Measurements from ENCODE around the gene FRMD4A.

The FRMD4A gene

DNA sequence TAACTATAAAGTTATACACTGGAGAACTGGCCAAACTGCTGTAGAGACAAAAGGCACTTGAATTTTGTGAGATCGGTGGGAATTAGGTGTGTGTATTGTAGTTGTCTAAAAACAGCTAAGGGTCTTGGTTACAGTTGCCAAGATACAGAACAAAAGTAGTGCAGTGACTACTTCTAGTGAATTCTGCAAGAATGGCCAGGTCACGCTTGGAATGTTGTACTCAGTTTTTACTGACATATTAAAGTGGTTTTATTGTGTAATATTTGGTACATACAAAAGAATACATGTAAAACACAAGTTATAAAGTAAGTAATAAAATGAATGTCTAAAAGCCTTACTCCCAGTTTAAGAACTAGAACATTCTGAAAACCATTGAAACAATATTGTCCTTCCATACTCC, 701.6 kb downstream of the FRMD4A start:
- DNase-seq: no peak

DNA sequence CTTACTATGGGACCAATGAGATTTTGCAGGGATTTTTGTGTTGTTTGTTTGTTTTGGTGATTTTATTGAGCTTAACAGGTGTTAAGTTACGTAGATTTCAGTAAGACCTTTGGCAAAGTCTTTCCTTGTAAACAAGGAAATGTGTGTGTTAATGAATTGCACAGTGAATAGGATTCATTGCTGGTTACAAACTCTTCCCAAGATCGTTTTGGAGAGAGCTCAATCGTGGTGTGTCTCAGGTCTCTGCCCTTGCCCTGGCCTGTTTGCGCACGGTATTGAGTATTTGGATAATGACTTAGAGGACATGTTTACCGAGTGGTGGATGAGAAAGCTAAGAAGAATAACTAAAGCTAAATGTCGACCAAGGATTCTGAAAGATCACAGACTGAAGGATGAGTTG, 702.1 kb downstream of the FRMD4A start:
- DNase-seq: no peak

DNA sequence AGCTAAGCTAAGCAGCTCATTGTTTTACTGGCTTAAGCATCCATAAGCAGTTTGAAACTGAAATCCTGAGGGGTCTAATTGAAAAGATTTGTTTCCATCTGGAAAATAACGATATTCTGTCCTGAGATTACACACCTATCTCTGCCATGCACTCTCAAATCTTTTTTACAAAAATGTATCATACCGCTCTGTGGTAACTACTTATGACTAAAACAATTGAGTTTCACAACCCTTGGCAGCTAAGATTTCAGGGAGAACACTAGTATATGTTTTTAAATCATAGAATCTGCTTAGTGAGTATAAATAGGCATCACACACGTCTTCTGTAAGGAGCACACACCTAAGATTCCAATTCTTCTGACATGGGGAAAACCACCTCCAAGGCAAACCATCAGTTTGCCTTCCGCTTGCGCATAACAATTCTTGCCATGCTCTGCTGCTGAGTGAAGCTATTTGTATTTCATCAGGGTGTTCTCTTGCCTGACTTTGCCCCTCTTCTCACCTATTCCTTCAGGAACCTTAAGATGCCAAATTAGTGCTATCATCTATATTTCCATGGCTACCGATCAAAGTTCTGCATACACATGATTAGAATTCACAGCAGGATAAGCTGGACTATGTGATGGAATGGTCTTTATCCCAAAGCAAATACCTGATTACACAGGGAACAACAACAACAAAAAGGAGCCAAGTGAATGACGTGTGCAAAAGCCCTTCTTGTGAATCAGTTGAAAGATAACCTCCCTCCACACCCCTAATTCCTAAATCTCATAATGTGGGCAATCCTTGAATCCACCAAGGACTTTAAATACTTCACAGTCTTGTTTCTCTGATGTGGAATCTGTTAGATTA, 703.0 kb downstream of the FRMD4A start:
- no peak for DNase-seq

DNA sequence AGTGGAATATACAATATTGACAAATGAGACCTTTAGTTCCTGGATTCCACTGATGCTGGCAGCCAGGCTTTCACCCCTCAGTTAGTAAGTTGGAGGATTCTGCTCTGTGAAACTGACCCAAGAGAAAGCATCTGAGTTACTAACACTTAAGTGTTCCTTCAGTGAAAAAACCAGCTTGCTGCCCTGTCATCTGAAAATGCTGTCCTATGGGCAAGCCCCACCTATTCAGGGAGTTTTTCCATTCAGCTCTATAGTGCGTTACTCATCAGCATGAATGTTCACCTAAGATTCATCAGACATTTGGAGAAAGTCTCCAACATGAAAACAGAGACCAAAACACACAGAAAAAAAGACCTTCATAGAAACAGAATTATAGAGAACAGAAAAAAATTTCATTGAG, 706.1 kb downstream of the FRMD4A start:
- no peak for DNase-seq

DNA sequence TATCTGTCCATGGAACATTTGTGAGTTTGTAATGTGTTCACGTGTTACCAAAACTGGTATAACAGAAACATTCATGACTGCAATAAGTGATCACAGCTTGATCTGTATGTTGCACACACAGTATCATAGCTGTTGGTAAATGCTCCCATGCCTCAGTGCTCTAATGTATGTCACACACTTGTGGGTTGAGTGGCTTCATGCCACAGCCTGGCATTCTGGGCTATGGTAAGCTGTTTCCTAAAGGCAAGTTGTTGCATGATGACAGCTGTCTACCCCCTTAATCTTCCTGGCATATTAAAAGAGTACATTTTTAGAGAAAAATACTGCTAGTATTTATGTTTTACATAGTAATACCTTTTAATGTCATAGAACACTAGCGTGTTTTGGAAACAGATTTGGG, 708.8 kb downstream of the FRMD4A start:
- no peak for DNase-seq

DNA sequence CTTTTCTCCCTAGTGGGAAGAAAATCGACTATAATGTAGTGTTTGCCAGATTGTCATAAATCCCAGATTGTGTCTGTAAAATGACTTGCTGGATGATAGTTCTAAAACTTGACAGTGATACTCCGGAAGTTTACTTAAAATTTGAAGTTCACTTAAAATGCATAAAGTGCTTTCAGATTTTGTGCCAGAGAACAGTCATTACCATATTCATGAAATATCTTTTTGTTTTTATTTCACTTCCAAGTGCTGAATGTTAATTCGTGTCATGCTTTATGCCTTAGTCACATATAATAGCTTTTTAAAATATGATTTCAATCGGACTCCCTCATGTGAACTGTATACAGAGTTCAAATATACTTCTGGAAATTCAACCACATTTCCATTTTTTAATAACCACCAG, 713.6 kb downstream of the FRMD4A start:
- no peak for DNase-seq

DNA sequence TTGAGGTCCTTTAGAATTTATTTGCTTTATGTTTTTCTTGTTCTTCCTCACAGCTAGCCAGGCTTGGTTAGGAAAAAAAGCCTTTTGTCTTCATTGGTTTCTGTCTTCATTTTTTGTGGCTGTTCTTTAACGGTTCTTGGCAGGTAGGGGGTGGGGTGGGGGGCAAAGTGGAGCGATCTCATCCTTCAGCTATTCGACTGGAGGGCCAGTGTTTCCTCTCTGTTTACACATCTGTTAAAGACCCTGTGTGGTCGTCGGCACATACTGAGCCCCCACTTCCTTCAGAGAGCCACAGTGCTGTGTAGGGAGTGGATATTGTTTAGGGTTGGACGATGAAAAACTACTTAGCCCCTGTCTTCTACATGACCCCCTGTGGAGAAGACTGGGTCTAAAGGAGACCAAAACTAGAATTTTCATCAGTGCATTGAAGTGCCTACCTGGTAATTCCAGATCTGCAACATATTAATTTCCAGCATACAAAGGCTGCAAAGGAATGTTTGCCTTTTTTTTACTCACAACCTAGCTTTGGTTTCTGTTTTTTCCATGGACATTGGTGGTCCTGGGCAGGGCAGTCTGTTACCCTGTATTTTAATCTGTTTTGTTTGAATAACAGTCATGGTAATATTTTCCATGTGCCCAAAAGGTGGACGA, 714.9 kb downstream of the FRMD4A start:
- DNase-seq: no peak

DNA sequence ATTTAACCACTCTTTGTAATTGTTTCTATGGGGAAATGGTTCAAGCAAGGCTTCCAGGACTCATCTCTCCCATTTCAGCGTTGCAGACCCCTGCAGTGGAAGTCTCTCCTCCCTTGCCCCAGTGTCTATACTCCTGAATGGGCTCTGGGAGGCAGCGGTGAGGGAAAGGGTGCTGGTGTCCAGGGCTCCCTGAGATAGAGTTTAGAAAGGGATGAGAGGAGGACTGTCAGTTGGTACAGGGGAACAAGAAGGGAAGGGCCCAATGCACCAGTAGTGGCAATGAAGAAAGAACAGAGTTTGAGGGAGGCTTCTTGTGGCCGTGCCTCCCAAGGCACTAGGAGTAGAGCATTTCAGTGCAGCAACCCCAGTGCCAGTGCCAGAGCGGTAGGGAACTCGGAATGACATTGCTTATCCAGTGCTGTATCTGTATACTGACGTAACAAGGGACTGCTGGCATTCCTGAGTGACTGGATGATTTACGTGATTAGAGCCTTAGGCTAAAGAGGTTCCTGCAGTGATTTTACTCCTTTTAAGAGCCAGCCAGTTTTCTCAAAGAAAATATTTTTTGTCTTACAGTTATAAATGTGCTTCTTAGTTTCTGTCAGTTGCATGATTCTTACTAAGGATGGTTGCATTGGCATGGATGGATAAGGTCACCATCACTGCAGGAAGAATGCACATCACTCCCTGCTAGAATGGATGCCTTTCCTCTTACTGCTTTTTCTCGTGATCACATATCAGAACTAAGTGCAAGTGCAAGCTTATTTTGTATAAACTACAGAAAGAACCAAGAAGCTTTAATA, 716.0 kb downstream of the FRMD4A start:
- no peak for DNase-seq

DNA sequence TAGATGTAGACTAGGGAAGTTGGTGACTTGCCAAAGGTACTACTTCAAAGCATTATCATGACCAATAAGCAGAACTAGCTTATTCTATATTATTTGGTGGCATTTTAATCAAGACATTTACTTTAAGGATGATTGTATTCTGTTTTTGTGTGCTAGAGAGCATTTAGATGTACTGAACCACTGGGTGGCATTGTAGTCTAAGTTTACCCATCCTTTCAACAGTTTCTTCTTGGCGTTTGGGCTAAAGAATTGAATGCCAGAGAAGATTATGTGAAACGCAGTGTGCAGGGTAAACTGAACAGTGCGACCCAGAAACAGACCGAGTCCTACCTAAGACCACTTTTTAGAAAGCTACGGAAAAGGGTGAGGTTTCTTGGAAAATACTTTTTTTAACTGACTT, 717.2 kb downstream of the FRMD4A start:
- DNase-seq: peak in 1 of 2 experiments; percentile 5

DNA sequence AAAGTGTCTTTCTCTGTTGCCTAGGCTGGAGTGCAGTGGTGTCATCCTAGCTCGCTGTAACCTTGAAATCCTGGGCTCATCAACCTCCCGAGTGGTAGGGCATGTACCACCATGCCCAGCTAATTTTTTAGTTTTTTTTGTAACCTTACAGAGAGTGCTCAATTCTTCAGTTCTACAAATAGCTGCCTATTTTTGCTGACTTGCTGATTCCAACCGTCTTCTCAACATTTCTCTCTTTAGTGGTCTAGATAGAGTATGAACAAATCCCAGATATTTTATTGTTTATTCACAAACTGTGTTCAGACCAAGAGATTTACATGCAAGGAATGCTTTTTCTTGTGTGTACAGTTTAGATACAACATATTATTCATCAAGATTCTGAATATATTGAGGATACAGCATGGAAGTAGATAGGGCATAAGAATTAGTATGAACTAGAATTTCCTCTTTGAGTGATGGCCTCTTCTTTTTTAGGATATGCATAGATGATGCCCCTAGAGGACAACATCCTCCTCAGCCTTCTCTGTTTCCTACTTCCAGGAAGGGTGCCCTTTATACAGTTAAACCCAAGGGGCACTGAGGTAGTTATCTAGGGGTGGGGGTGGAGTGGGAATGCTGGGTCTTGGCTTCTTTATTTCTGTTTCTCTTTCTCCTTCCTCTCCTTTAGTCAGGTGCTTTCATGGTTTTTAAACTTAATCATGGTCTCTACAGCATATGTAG, 717.9 kb downstream of the FRMD4A start:
- DNase-seq: no peak

DNA sequence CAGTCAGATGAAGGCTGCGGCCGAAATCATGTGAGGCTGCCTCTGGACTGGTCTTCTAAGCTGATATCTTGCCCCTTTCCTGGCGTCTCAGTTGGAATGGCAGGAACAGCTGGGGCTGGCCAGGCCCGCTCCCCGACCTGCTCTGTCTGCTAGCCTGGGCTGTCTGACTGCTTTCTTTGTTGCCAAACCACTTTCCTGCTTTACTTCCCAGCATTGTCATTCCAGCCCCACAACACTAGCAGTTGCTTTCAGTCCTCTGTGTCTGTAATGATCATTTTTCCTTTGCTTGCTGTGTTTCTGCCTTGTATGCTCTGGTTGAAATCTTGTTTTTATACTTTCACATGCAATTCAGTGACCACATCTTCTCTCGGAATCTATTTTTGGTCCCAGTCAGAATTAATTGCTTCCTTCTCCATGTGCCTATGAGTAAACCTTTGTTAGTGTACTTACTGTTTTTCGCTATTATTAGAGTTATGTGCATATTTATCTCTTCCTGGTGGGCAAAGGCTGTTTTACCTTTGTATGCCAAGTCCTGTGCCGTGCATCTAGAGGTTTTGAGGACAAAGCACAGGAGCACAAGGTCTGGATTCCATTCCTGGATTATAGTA, 722.4 kb downstream of the FRMD4A start:
- no peak for DNase-seq

DNA sequence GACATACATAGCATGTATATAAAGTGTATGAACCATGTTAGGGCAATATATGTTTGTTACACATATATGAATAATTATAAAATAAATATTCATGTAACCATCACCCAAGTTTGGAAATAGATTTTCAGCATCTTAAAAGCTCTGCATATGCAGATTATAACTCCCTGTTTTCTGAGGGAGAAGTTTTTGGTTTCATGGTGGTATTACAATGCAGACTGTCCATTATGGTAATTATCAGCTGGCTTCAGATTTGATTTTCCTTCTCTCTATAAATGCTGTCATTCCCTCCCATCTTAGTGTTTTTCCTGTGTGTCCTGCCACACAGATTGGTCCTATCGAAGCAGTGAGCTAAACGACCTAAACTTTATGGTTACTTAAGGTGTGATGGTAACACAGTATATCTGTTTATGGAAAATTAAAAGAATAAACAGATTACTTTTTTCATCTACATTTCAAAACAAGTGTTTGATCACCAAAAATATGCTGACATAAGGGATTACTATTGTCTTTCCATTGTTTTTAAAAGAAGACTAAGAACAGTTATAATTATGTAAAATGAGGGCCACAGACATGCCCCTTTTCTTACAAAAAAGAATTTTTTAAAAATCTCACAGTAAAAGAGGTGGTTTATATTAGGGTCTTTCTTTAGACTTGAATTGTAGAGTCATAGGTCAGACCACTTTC, 726.2 kb downstream of the FRMD4A start:
- DNase-seq: no peak

DNA sequence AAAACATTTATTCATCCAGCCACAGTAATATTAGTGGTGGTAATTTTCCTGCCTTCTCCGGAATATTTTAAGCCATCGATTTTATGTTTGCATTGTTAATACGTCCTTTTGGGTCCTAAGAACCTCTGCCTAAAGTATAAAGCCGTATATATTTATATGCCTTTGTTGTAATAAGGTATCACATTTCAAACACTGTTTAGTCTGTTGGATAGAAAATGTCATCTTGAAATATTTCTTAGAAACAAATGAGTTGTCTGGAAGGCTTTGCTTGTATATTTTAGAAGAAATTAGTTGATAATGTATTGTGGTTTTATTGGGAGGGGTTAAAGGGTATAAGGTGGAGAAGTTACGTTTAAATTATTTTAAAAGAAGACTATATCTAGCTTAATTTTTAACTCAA, 732.8 kb downstream of the FRMD4A start:
- DNase-seq: no peak

DNA sequence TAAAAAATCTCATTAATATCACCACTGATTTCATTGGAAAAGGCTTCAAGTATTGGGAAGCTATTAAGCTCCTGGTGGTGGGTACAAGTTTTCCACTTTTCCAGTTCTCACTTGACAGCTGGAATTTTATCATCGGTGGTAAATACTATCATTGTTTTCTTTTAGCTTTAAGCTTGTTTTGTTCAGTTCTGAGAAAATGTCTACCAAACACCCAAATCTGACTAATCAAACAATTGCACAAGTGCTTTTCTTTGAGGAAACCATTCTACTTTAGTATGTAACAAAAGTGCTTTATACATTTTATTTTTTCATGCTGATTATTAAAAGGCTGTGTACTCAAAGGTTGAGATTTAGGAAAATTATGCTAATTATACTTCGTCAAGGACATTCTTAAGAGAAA, 736.1 kb downstream of the FRMD4A start:
- no peak for DNase-seq

All from NCI-H2081 (cell line).